ENCODE results near the gene DNAAF9.

DNAAF9 gene

GRCh38 chr20:3410464-3410863, 3.0 kb upstream of the DNAAF9 start:
- DNase-seq (ENCODE audit: low read depth), result no peak

DNA sequence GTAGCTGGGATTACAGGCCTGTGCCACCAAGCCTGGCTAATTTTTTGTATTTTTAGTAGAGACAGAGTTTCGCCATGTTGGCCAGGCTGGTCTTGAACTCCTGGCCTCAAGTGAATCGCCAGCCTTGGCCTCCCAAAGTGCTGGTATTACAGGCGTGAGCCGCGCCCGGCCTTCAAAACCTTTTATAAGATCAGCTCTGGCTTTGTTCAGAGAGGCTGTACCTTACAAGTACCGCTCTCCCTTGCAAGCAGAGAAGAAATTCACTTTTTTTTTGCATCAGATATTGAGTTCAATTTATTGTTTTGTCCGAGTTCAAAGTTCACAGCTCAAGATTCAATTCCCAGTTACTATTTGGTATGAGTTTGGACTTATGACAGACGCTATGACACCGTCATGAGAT, 1.9 kb upstream of the DNAAF9 start:
- no peak for DNase-seq (ENCODE audit: low read depth)

GRCh38 chr20:3407771-3408637, 535 bp upstream of the DNAAF9 start:
- peak; percentile 41 for DNase-seq (ENCODE audit: low read depth)

DNA sequence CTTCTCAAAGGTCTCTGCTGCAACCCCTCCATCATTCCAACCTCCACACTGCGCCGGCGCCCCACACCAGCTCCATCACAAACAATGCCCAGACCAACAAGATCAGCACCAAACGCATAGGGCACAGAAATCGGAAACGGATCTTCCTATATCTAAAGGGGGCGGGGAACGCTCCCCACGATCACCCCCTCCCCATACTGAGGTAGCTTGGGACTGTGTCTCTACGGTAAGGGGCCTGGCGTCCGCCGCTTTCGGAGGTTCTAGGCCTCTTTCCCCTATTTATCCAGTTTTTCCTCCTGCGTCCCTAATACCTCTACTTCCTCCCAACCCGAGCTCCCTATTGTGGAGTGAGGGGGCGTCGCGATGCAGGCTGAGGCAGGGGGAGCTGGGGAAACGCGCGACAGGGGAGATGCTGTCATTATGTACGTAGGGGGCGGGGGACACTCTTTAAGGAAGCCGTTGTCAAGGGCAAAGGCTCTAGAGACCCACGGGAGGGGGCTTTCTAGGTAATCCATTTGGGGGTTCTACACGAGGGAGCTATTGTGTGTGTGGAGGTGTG, 909 bp downstream of the DNAAF9 start:
- no peak for DNase-seq (ENCODE audit: low read depth)

- no peak for DNase-seq (ENCODE audit: low read depth)
These were observed 1.6 kb downstream of the DNAAF9 start for GRCh38 chr20:3405696-3406358.

GRCh38 chr20:3405139-3405538, 2.3 kb downstream of the DNAAF9 start:
- DNase-seq (ENCODE audit: low read depth), result no peak

DNA sequence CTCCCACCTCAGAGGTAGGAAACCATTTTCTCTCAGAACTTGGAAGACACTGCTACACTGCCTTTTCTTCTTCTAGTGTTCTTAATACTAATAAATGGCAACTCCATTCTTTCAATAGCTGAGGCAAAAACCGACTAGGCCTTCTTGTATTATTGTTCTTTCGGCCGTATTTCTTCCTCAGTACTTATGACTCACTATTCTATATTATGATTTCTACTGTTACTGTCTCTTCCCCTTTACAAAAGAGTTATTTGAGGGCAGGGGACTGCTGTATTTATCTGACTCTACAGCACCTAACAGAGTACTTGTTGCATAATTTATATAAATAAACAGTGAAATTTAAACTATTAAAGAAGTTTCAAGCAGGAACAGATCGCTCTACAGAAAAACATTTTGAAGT, 3.1 kb downstream of the DNAAF9 start:
- no peak for DNase-seq (ENCODE audit: low read depth)

- no peak for DNase-seq (ENCODE audit: low read depth)
These were observed 3.7 kb downstream of the DNAAF9 start for GRCh38 chr20:3403741-3404140.

DNA sequence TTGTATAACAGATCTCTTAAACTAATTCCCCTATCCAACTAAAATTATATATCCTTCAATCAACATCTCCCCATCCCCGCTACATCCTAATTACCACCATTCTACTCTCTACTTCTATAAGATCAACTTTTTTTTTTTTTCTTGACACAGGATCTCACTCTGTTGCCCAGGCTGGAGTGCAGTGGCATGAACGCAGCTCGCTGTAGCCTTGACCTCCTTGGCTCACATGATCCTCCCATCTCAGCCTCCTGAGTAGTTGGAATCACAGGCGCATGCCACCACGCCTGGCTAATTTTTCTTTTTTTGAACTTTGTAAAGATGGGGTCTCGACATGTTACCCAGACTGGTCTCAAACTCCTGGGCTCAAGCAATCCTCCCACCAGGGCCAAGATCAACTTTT, 5.0 kb downstream of the DNAAF9 start:
- no peak for DNase-seq (ENCODE audit: low read depth)

- DNase-seq (ENCODE audit: low read depth), result no peak
These were observed 7.0 kb downstream of the DNAAF9 start for GRCh38 chr20:3400260-3401155.

DNA sequence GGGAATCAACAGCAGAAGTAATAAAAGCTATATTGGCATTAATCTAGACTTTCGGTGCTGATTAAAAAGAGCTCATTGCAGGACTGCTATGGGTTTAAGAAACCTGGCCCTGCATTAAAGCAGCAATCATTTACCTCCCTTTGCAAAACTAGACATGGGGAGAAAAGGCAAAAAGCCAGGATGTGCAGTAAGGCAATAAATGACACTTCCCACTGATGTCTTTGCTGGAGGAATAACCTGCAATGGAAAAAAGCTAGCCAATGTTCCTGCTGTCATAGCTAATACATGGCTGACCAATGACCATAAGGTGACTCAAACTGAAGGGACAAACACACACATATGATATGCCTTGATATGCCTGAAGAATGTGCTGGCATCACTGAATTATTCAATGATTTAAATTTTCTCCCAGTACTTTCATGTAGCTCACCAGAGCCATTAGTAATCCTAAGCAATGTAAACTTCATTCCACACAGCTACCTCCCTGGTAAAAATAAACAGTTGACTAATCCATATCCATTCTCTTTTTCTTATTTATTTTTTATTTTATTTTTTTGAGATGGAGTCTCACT, 8.7 kb downstream of the DNAAF9 start:
- DNase-seq (ENCODE audit: low read depth), result no peak

DNA sequence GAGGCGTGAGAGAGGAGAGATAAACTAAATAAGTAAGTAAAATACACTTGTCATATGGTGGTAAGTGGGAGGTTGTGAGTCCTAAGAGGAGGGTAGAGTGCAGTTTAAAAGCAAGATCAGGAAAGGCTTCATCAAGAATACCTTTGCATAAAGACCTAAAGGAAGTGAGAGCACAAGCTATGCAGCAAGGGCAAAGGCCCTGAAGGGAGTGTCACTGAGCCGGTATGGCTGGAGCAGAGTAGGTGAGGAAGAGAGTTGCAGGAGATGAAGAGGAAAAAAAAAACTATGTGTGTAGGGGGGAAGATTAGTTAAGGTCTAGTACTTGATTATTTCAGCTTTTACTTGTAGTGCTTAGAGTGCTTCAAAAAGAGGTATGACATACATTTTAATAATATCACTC, 11.0 kb downstream of the DNAAF9 start:
- no peak for DNase-seq (ENCODE audit: low read depth)

DNA sequence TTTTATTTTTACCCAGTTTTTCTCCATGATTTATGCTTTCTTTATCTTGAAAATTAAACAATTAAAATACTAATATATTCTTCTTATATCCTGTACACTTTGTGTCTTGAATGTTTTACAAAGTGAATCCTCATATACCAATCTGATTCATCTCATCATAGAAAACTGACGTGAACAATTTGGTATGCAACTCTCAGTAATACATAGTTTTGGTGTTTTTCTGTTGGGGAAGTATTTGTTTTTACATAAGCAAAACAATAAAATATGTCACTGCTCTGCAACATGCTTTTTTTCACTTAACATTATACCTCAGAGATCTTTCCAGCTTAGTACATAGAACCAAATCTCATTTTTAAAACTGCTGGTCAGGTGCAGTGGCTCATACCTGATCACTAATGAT, 14.7 kb downstream of the DNAAF9 start:
- no peak for DNase-seq (ENCODE audit: low read depth)

DNA sequence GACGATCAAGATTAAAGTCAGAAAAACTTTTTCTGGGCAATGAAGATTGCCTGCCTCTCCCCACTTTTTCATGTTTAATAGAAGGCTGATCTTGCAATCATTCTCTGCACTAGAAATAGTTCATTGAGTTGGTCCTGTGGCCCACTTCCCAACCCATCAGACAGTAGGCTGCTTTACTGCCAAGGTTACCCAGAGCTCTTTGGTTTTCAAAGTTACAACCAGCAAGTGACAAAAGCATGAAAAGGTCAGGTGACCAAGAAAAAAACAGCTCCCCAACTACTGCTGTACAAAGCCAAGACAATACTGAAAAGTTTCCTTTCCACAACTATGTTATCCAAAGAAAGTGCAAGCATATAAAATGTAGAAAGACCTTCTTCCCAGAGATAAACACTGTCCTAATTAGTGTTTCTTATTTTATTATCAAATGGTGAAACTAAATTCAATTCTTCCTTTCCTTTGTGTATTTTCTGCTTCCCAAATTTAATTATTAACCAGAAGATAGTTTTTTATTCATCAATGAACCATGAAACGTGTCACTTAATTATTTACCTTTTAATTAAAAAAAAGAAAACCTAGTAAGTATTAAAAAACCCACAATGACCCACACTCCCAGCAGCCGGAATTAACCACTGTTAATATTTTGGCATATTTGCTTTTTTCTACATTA, 16.6 kb downstream of the DNAAF9 start:
- DNase-seq (ENCODE audit: low read depth), result no peak

GRCh38 chr20:3383878-3384495, 23.5 kb downstream of the DNAAF9 start:
- DNase-seq (ENCODE audit: low read depth), result no peak

DNA sequence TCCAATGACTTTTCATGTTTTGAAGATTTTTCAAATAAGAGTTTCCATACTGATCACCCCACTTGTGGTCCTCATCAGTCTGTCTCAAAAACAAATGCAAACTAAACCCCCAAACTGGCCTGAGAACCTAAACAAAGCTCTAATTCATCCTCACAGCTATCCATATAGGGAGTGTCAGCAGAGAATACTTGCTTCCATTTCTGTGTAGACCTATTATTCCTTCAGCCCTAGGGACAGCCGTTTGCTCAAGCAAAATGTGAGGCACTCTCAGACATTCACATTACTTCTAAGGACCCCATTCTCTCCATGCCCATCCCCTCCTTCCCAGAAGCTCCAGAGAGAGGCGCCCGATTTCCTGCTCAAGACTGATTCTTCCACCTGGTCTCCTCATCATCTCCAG, 24.6 kb downstream of the DNAAF9 start:
- DNase-seq (ENCODE audit: low read depth), result no peak

GRCh38 chr20:3380228-3381070, 27.0 kb downstream of the DNAAF9 start:
- DNase-seq (ENCODE audit: low read depth), result no peak

DNA sequence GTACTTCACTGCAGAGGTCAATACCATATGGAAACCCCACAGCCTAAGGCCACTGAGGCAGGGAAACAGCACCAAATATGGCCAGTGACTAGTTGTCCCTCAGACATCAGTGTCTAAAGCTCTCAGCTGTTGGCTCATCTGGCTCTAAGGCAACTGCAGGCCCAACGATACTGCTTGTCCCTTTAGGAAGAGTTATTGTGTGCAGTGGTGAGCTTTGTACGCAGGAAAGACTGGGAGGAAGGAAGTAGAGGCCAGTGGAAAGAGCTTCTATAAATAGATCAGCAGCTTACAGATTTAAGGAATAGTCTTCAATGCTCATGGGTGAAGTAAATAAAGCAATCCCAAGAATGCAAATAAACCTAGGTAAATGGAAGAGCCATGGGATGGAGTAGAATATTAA, 29.3 kb downstream of the DNAAF9 start:
- no peak for DNase-seq (ENCODE audit: low read depth)

- no peak for DNase-seq (ENCODE audit: low read depth)
These were observed 29.8 kb downstream of the DNAAF9 start for GRCh38 chr20:3377644-3378043.

DNA sequence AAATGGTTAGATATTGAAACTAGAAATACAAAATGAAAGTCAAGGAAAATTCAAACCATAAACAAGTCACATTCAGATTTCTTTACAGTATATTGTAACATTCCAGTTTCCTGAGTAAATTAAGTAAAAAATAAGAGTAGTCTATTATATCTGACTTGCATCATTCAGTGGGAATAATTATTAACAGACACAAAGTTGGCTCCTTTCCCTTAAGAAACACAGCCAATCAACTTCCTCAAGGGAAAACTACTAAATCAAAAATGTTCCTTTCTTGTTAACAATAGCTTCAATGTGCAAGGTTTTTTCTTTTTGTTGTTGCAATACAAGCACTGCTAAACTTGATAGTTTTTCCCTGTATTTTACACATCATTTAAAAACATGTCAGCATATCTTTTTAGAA, 33.2 kb downstream of the DNAAF9 start:
- DNase-seq (ENCODE audit: low read depth), result peak; percentile 21
